NCI-H2107 treated with DMSO at 0.1 percent for 48 hours (cell line): ENCODE results near the gene IVD.

ENCODE experiments used
- DNase-seq: peaks from one replicate; lab custom pipeline; 2025; ENCODE audit not compliant: unreplicated experiment; lab: John Stamatoyannopoulos, UW

Gene IVD

GRCh38 chr15:40413036-40413435 is 7.4 kb downstream of the IVD start:
- no peak for DNase-seq

GRCh38 chr15:40414816-40415215 is 9.2 kb downstream of the IVD start:
- no peak for DNase-seq

GRCh38 chr15:40415226-40415625 is 9.6 kb downstream of the IVD start:
- DNase-seq: no peak

- DNase-seq: no peak
These were observed 10.5 kb downstream of the IVD start for GRCh38 chr15:40416056-40416455.

GRCh38 chr15:40418126-40418525 is 12.5 kb downstream of the IVD start:
- DNase-seq: no peak

GRCh38 chr15:40420071-40420713 is 14.6 kb downstream of the IVD start:
- DNase-seq: no peak

GRCh38 chr15:40420793-40421192 is 15.2 kb downstream of the IVD start:
- peak; percentile 7 for DNase-seq

GRCh38 chr15:40421246-40422157 is 15.9 kb downstream of the IVD start:
- DNase-seq: peak; percentile 20

- no peak for DNase-seq
These were observed 19.0 kb downstream of the IVD start for GRCh38 chr15:40424483-40425115.

- no peak for DNase-seq
These were observed 20.1 kb downstream of the IVD start for GRCh38 chr15:40425681-40426080.

- no peak for DNase-seq
These were observed 21.6 kb downstream of the IVD start for GRCh38 chr15:40427188-40427587.

- DNase-seq: no peak
These were observed 22.6 kb downstream of the IVD start for GRCh38 chr15:40428185-40428584.

GRCh38 chr15:40429068-40429710 is 23.6 kb downstream of the IVD start:
- no peak for DNase-seq

GRCh38 chr15:40430271-40430805 is 24.7 kb downstream of the IVD start:
- DNase-seq: no peak

- DNase-seq: no peak
These were observed 29.6 kb downstream of the IVD start for GRCh38 chr15:40435023-40435709.

GRCh38 chr15:40435710-40436089 is 30.1 kb downstream of the IVD start:
- no peak for DNase-seq

- DNase-seq: peak; percentile 2
These were observed 30.7 kb downstream of the IVD start for GRCh38 chr15:40436116-40436891.

- DNase-seq: no peak
These were observed 31.5 kb downstream of the IVD start for GRCh38 chr15:40436892-40437751.
